Measurements from ENCODE around the gene NEURL2.

Gene NEURL2

GRCh38 chr20:45890077-45890984, 677 bp downstream of the NEURL2 start:
- H3K79me2 ChIP-seq (ENCODE audit: low read length): peaks cover 18% of the 10 kb centered on the region
- H3K4me2 ChIP-seq (ENCODE audit: low read depth, low read length): peak overlapping the region; percentile 98
- H4K20me1 ChIP-seq (ENCODE audit: insufficient read depth, low read length): no peaks in the 10 kb centered on the region
- no peak for DNase-seq
- TF ChIP-seq EZH2phosphoT487 (IDR thresholded peaks at IDR 0.05; ENCODE audit: low read length): no peak
- TF ChIP-seq CTCF (IDR thresholded peaks at IDR 0.05; ENCODE audit: low read length): 0 out of 2 replicates have a peak, but pooled peaks have one; percentile 5
- no peak for TF ChIP-seq EZH2 (optimal IDR thresholded peaks at IDR 0.05; ENCODE audit: low read depth, low read length)
- H3K27me3 ChIP-seq (replicated peaks; ENCODE audit: insufficient read depth, low read length): no peaks in the 10 kb centered on the region
- H2AFZ ChIP-seq (ENCODE audit: low read length): peak overlapping the region; percentile 98
- peaks cover 21% of the 10 kb centered on the region for H3F3A ChIP-seq (ENCODE audit: insufficient read depth, low read length)
- H3K27ac ChIP-seq (ENCODE audit: low read length): no peak overlapping the region
- H3K4me3 ChIP-seq (ENCODE audit: low read length): peak overlapping the region; percentile 80
- H3K36me3 ChIP-seq (replicated peaks; ENCODE audit: insufficient read depth, low read length): no peaks in the 10 kb centered on the region
- H3K9ac ChIP-seq (ENCODE audit: low read length): peak overlapping the region; percentile 72
- no peaks in the 10 kb centered on the region for H3K9me2 ChIP-seq (replicated peaks; ENCODE audit: insufficient read depth, low read length)
- H3K9me3 ChIP-seq (replicated peaks; ENCODE audit: insufficient read depth, low read length): no peaks in the 10 kb centered on the region
- H3K4me1 ChIP-seq (ENCODE audit: low read length): peaks cover 14% of the 10 kb centered on the region

GRCh38 chr20:45888681-45889080, 2.3 kb downstream of the NEURL2 start:
- Histone ChIP-seq H3K4me3 (ENCODE audit: low read length) (no peak overlapping the region), H3K27me3 (replicated peaks; ENCODE audit: insufficient read depth, low read length) (no peaks in the 10 kb centered on the region), H3K9me3 (replicated peaks; ENCODE audit: insufficient read depth, low read length) (no peaks in the 10 kb centered on the region), H3K36me3 (replicated peaks; ENCODE audit: insufficient read depth, low read length) (no peaks in the 10 kb centered on the region), H3K79me2 (ENCODE audit: low read length) (peaks cover 12% of the 10 kb centered on the region), H3K9ac (ENCODE audit: low read length) (no peak overlapping the region), H3K9me2 (replicated peaks; ENCODE audit: insufficient read depth, low read length) (no peaks in the 10 kb centered on the region), H4K20me1 (ENCODE audit: insufficient read depth, low read length) (no peaks in the 10 kb centered on the region), H2AFZ (ENCODE audit: low read length) (no peak overlapping the region), H3F3A (ENCODE audit: insufficient read depth, low read length) (peaks cover 21% of the 10 kb centered on the region), H3K4me1 (ENCODE audit: low read length) (peaks cover 14% of the 10 kb centered on the region), H3K27ac (ENCODE audit: low read length) (no peak overlapping the region), H3K4me2 (ENCODE audit: low read depth, low read length) (no peak overlapping the region)
- no peak for DNase-seq
- TF ChIP-seq CTCF (IDR thresholded peaks at IDR 0.05; ENCODE audit: low read length) (no peak), EZH2 (optimal IDR thresholded peaks at IDR 0.05; ENCODE audit: low read depth, low read length) (no peak), EZH2phosphoT487 (IDR thresholded peaks at IDR 0.05; ENCODE audit: low read length) (no peak)

- H4K20me1 ChIP-seq (ENCODE audit: insufficient read depth, low read length): no peaks in the 10 kb centered on the region
- no peak for TF ChIP-seq CTCF (IDR thresholded peaks at IDR 0.05; ENCODE audit: low read length)
- TF ChIP-seq EZH2phosphoT487 (IDR thresholded peaks at IDR 0.05; ENCODE audit: low read length): no peak
- TF ChIP-seq EZH2 (optimal IDR thresholded peaks at IDR 0.05; ENCODE audit: low read depth, low read length): no peak
- DNase-seq: no peak
- no peaks in the 10 kb centered on the region for H3K27me3 ChIP-seq (replicated peaks; ENCODE audit: insufficient read depth, low read length)
- H3K79me2 ChIP-seq (ENCODE audit: low read length): peaks cover 17% of the 10 kb centered on the region
- H3K4me2 ChIP-seq (ENCODE audit: low read depth, low read length): no peak within 1 kb of the TSS
- H3K9ac ChIP-seq (ENCODE audit: low read length): no peak within 1 kb of the TSS
- no peaks in the 10 kb centered on the region for H3K36me3 ChIP-seq (replicated peaks; ENCODE audit: insufficient read depth, low read length)
- no peaks in the 10 kb centered on the region for H3K9me3 ChIP-seq (replicated peaks; ENCODE audit: insufficient read depth, low read length)
- no peak within 1 kb of the TSS for H2AFZ ChIP-seq (ENCODE audit: low read length)
- peaks cover 12% of the 10 kb centered on the region; the same call in 1 of the 2 replicates for H3F3A ChIP-seq (ENCODE audit: insufficient read depth, low read length)
- H3K4me3 ChIP-seq (ENCODE audit: low read length): no peak within 1 kb of the TSS
- H3K27ac ChIP-seq (ENCODE audit: low read length): no peak within 1 kb of the TSS
- H3K9me2 ChIP-seq (replicated peaks; ENCODE audit: insufficient read depth, low read length): no peaks in the 10 kb centered on the region
- H3K4me1 ChIP-seq (ENCODE audit: low read length): peaks cover 5% of the 10 kb centered on the region; the same call in 1 of the 2 replicates
These were observed 3.7 kb downstream of the NEURL2 start, which contains the start of gene SPATA25 for GRCh38 chr20:45887346-45887715. Gene SPATA25 (minus strand): TSS chr20:45887622. CDS start chr20:45887590, 32 bp downstream.
